Measurements from ENCODE around the gene CARM1. TPM values are rescaled to one million over a fixed set of nuclear protein-coding genes. Genes with fewer than 3 reads are reported as not detected.

CARM1 gene
- total RNA-seq, 6 experiments from 2014 or later: 13.7 to 20.5 (median 17.5) TPM

- TF ChIP-seq, protein P1, sequence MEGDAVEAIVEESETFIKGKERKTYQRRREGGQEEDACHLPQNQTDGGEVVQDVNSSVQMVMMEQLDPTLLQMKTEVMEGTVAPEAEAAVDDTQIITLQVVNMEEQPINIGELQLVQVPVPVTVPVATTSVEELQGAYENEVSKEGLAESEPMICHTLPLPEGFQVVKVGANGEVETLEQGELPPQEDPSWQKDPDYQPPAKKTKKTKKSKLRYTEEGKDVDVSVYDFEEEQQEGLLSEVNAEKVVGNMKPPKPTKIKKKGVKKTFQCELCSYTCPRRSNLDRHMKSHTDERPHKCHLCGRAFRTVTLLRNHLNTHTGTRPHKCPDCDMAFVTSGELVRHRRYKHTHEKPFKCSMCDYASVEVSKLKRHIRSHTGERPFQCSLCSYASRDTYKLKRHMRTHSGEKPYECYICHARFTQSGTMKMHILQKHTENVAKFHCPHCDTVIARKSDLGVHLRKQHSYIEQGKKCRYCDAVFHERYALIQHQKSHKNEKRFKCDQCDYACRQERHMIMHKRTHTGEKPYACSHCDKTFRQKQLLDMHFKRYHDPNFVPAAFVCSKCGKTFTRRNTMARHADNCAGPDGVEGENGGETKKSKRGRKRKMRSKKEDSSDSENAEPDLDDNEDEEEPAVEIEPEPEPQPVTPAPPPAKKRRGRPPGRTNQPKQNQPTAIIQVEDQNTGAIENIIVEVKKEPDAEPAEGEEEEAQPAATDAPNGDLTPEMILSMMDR (IDR thresholded peaks at IDR 0.05): no peak
- no peak for TF ChIP-seq POLR2A (IDR thresholded peaks at IDR 0.05)
- H3K27ac ChIP-seq: no peak overlapping the region
- H3K4me3 ChIP-seq: no peak overlapping the region
- peaks cover 0 to 35% (median 4%) of the 10 kb centered on the region in 4 donors for H3K36me3 ChIP-seq
- no peaks in the 10 kb centered on the region for H3K9me3 ChIP-seq
- ATAC-seq (no peak), DNase-seq (no peak)
- intact Hi-C loops (cut with DNase I): no loop called here
- no peaks in the 10 kb centered on the region for H3K27me3 ChIP-seq
- 92% methylated on average over 7 of the region's 14 CpGs for WGBS (ENCODE audit: insufficient coverage, low coverage, low lambda C conversion rate, missing lambda C conversion rate)
- H3K4me1 ChIP-seq: no peaks in the 10 kb centered on the region
Observed at GRCh38 chr19:10907925-10908324, 36.6 kb downstream of the CARM1 start.

- intact Hi-C loops (cut with DNase I): no loop called here
Observed at GRCh38 chr19:10908380-10908960, 37.1 kb downstream of the CARM1 start.

GRCh38 chr19:10911579-10912363, 40.4 kb downstream of the CARM1 start:
- ATAC-seq: no peak
- no peak overlapping the region for H3K27ac ChIP-seq
- no peaks in the 10 kb centered on the region for H3K9me3 ChIP-seq
- intact Hi-C loops (cut with DNase I): no loop called here
- no peaks in the 10 kb centered on the region for H3K27me3 ChIP-seq
- peaks cover 0 to 38% (median 4%) of the 10 kb centered on the region in 4 donors for H3K36me3 ChIP-seq
- H3K4me1 ChIP-seq: no peaks in the 10 kb centered on the region
- TF ChIP-seq POLR2A (IDR thresholded peaks at IDR 0.05): no peak
- TF ChIP-seq, protein P1 (IDR thresholded peaks at IDR 0.05): no peak
- 91% methylated on average over 4 of the region's 31 CpGs for WGBS (ENCODE audit: insufficient coverage, low coverage, low lambda C conversion rate, missing lambda C conversion rate)
- no peak overlapping the region for H3K4me3 ChIP-seq
- DNase-seq: peak in 1 of 3 donors; percentile 38

More at GRCh38 chr19:10908380-10908960, 37.1 kb downstream of the CARM1 start:
- no peaks in the 10 kb centered on the region for H3K4me1 ChIP-seq
- H3K27me3 ChIP-seq: no peaks in the 10 kb centered on the region
- H3K4me3 ChIP-seq: no peak overlapping the region
- ATAC-seq: no peak
- 100% methylated on average over 7 of the region's 17 CpGs for WGBS (ENCODE audit: insufficient coverage, low coverage, low lambda C conversion rate, missing lambda C conversion rate)
- peaks cover 0 to 35% (median 4%) of the 10 kb centered on the region in 4 donors for H3K36me3 ChIP-seq
- DNase-seq: no peak
- H3K27ac ChIP-seq: no peak overlapping the region
- no peak for TF ChIP-seq POLR2A (IDR thresholded peaks at IDR 0.05)
- TF ChIP-seq, protein P1 (IDR thresholded peaks at IDR 0.05): no peak
- H3K9me3 ChIP-seq: no peaks in the 10 kb centered on the region

DNA sequence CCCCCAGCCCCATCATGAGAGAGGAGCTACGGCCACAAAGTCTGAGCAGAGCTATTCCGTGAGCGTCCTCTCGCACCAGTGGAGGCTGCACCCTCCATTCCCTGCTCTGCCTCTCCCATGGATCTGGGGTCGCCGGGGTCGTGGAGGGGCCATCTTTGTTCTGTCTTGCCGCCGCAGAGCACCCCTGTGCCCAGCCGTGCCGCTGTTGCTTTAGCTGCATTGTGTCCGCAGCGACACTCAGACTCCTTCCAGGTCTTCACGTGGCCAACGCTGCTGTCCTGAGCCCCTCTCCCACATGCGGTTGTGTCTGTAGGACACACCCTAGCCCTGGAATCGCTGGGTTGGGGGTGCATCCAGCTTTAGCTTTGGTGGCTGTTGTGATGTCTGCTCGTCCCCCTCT, 41.3 kb downstream of the CARM1 start:
- Histone ChIP-seq H3K27me3 (no peaks in the 10 kb centered on the region), H3K4me1 (no peaks in the 10 kb centered on the region), H3K27ac (no peak overlapping the region), H3K36me3 (peaks cover 0 to 38% (median 4%) of the 10 kb centered on the region in 4 donors), H3K4me3 (no peak overlapping the region), H3K9me3 (no peaks in the 10 kb centered on the region)
- peak in 1 of 3 donors; percentile 42 for DNase-seq
- no peak for TF ChIP-seq POLR2A (IDR thresholded peaks at IDR 0.05)
- TF ChIP-seq, protein P1 (IDR thresholded peaks at IDR 0.05): no peak
- whole genome bisulfite sequencing (ENCODE audit: insufficient coverage, low coverage, low lambda C conversion rate, missing lambda C conversion rate): 100% methylated on average over 12 of the region's 18 CpGs
- intact Hi-C loops (cut with DNase I): no loop called here
- ATAC-seq: no peak

Data from right lobe of liver (tissue), 6 donors.